Melanocyte of skin (primary cell): Measurements from ENCODE around the gene SANBR. TPM values are rescaled to one million over a fixed set of nuclear protein-coding genes. Genes with fewer than 3 reads are reported as not detected.

ENCODE experiments used
- total RNA-seq, 2 donors: library from RNA; depleted of rRNA; stranded (reverse); fragments of >200 nt; gene quantifications; 2 replicates each; pipeline ENCODE4 v1.2.3, GENCODE V29; 2012

Gene SANBR
- total RNA-seq = 10 to 100 TPM in 1 of 2 donors, 1 to 10 TPM in 1; 10.0 to 15.1 TPM

DNA sequence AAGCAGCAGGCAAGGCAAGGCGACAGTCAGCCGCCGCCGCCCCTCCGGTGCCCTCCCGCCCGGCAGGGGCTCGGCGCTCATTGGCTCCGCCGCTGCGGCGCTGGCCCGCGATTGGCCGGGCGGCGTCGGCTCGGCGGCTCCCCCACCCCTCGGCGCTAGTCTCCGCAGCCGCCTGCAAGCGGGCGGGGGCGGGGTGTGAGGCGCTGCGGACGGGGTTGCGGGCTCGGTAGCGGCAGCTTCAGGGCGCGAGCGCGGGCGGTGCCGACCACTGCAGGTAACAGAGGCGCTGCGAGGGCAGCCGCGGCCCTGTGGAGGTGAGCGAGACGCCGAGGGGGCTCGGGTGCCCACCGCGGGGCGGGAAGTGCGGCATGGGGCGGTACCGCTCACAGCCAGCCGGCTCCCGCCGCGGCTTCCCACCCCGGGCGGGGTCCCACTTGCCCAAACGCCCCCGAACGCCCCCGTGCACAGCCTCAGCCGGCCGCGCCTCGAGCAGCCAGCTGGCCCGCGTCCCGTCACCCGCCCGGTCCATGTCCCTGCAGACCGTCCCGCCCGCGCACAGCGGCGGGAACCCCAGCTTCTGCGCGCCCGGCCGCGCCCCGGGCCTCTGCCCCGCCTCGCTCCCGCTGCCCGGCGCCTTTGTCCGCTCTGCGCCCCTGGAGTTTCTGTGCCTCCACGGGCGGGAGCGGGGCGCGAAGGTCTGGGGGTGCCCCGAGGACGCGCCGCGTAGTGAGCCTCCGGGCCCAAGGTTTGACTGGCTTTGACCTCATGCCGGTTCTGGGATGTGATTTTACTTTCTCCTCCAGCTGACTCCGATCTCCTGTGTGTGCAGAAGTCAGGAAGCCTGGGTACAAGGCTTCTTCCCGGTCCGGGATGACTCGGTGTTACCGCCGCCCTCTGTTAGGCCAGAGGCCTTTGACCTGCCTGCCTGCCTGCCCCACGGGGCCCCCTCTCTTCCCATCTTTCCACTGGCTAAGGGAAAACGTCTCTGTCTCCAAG lies at the start of gene SANBR:
SANBR (plus strand) TSS at position 158 of the 996 bp plus-strand sequence. CDS start 4,480 bp downstream, outside the sequence.

GRCh38 chr2:61017556-61018317 lies 47.9 kb upstream of the SANBR start, which contains the start of the genes PEX13 and PUS10:
Gene PEX13 (plus strand): TSS chr2:61017720. CDS start chr2:61017760, 40 bp downstream.
Gene PUS10 (minus strand): TSS chr2:61018255. CDS start chr2:61011890, 6,365 bp downstream.

Other genes starting within 250 kb of the SANBR start
- 10 to 100 TPM; 11.3 to 16.2 TPM for gene REL, start 184.3 kb upstream of the SANBR start, total RNA-seq
- 10 to 100 TPM; 16.0 to 17.9 TPM for gene PEX13, start 48.2 kb upstream of the SANBR start, total RNA-seq
- gene PUS10, start 47.6 kb upstream of the SANBR start, total RNA-seq = 1 to 10 TPM; 3.7 to 6.9 TPM
- gene C2orf74, start 96.3 kb downstream of the SANBR start, total RNA-seq = 1 to 10 TPM; 5.0 to 7.6 TPM